GM21717 (cell line): Measurements from ENCODE around the gene D2HGDH.
"Not testable (repeated sequence)": the region's sequence is repeated elsewhere in the genome, so short reads cannot be mapped to it uniquely, and the experiment has no call there.

Experiments
- ATAC-seq: cut with Tn5 transposase; IDR thresholded peaks from one replicate; pipeline ENCODE4 v1.9.1; 2021; ENCODE audit warnings: mild to moderate bottlenecking, moderate library complexity; ENCODE audit not compliant: unreplicated experiment

D2HGDH gene

DNA sequence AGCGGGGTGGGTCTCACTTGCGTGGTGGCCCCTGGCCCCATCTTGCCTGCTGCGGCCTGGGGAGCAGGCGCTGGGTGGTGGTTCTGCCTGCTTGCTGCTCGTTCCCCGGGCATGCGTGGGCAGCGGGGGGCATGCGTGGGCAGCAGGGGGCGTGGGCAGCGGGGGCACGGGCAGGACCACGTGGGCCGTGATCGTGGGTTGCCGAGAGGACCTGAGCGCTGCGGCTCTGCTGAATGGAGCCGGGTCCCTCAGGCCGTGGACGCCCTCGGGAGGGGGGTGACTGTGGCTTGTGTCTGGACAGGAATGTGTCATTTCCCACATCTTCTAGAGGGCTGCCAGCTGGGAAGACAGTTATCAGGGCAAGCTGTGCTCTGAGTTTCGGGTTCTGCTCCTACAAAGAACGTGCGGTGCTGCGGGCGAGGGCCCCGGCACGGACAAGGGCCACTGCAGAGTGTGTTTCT lies 33.9 kb downstream of the D2HGDH start:
- ATAC-seq = no peak

GRCh38 chr2:241768850-241769249 lies 34.4 kb downstream of the D2HGDH start:
- ATAC-seq = no peak

DNA sequence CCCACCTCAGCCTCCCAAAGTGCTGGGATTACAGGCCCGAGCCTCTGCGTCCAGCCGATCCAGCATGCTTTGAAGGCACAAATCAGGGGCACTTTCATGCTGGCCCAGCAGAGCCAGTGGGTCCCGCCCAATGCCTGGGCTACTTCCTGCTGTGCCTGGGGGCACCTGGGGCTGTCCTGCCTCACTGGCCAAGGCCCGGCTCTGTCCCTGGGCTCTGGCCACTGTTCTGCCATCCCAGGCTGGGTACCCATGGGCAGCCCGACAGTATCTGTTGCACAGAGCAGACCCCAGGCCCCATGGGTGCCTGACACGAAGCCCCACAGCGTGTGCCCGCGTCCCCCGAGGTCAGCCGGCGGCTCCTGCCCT lies 35.4 kb downstream of the D2HGDH start:
- ATAC-seq = no peak

DNA sequence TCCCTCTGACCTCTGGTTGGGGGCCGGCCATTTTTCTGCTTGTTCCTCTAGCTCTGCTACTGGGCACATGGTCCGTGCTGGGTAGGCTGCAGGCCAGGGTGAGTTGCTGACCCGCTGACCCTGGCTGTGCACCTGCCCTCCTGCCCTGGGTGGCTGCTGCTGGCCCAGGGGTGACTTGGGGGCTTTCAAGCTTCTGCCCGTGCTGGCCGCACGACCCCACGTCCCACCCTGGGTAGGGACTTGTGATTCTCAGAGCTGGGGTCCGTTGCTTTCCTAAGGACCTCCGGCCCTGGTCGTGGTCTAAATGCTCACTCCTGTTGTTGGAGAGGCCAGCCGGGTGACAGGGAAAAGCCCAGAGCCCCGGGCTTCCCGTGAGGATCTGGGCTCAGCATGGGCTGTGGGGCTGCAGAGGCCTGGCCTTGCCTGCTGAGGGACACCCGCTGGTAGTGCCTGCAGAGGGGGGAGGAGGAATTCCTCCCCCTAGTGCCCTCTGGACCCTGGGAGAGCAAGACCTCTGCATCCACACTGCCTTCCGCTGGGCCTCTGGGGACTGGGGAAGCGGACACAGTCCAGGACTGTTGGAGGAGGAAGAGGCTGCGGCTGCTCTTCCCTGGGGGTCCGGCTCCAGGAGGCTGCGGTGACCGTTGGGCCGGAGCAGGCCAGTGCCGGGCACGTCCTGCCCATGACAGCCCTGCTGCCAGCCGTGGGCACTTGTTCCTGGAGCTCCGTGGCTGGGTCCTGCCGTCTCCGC lies 35.9 kb downstream of the D2HGDH start:
- ATAC-seq = no peak

- ATAC-seq = no peak
These were observed 36.5 kb downstream of the D2HGDH start for GRCh38 chr2:241770936-241771285.

- ATAC-seq = no peak
These were observed 37.0 kb downstream of the D2HGDH start for GRCh38 chr2:241771286-241772062.

GRCh38 chr2:241772063-241772499 lies 37.7 kb downstream of the D2HGDH start:
- ATAC-seq = no peak

DNA sequence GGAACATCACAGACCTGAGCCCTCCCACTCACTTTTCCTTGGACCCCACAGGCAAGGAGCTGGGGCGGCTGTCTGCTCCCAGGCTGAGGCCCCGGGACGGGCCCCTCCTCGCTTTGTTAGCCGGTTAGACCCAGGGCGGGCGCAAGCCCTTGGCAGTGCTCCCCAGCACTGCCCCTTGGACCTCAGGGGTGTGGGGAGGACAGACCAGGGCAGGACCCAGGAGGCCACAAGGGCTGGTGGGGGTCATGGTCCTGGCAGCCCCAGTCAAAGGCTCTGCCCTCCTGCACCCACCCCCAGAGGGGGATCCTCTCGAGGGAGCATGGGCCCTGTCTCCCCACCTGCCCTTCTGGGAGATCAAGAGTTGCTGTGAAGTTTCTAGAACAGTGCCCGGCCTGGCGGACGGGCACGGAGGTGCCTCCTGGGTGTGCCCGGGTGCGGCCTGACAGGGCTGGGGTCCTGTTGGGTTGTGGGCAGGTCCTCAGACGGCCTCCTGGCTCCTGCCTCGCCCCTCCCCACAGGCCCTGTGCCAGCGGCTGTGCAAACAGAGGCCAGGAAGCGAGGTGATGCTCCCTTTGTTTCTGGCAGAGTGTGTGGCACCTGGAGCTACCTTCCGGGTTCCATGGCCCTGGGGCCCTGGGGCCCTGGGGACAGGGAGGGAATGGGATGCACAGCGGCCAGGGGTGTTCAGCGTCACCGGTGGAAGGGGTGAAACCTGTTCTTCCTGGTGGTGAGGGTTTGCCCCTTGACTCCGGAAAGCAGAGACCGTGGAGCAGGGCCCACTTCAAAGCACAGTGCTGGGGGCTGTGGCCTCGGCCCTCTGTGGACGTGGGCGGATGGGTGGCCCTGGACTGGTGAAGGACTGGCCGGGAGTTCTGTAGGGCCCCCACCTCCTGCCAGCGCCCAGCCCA lies 39.3 kb downstream of the D2HGDH start:
- no peak for ATAC-seq

DNA sequence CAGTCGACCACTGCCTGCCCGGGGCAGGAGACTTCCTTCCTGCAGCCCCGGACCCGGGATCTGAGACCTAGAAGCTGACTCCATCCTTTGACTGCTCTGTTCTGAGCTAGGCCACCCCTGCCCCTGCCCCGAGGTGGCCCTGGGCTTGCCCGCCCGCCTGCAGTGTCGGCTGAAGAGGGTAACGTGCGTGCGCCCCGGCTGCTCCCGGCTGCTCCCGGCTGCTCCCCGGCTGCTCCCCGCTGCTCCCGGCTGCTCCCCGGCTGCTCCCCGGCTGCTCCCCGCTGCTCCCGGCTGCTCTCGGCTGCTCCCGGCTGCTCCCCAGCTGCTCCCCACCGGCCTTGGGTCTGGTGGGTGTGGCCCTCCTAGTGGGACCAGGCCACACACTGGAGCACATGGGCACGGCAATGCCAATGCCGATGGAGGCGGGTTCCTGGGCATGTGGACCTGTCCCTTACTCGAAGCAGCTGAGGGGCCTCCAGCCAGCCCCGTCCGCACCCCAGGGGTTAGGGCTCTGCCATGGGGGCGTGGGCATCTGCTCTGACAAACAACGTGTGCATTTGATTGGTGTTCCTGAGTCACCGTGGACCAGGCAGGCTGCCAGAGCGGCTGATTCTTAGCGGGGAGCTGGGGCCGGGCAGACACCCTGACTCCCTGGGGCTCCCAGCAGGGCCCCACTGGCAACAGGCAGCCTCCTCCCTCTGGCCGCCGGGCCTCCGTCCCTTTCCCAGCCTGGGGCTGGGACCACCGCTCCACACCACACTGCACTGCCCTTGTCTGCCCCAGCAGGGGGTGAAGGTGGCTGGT lies 40.2 kb downstream of the D2HGDH start:
- no peak for ATAC-seq

- ATAC-seq = no peak
These were observed 41.1 kb downstream of the D2HGDH start for GRCh38 chr2:241775223-241776177.

DNA sequence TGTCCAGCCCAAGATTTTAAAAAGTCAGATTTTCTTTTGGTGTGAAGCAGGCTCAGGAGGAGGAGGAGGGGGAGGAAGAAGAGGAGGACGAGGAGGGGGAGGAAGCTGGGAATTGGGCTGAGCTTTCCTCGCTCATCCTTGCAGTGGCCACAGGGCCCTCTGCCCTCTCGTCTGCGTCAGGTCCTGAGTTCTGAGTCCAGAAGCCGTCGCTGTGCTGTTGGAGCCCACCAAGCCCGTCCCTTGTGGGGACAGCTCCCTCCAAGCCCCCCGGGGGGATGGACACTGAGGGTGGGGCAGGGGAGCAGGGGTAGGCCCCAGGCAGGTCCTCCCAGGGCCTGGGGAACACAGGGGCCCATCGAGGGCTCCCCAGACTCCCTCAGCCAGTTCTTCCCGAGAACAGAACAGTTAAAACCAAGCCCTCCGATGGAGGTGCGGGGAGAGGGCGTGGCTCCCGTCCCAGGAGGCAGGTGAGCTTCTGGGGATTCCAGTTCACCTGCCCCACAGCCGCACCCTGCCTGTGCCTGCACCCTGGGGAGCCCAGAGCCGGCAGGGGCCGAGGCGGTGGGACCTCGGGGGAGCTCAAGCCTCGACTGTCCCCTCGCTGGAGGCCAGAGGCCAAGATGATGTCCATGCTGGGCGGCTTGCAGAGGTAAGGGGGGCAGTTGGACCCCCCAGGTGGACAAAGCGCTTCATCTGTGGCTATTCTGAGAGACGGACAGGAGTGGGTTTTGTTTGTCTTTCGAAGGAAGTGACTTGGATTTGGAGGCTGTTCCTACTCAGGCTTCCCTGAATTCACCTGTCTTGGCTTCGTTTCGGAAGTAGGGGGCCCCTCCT lies 42.1 kb downstream of the D2HGDH start, which contains the start of gene GAL3ST2:
Gene GAL3ST2 (plus strand): TSS at position 487 of the 834 bp plus-strand sequence. CDS start 134 bp downstream, at position 621.
- no peak for ATAC-seq

DNA sequence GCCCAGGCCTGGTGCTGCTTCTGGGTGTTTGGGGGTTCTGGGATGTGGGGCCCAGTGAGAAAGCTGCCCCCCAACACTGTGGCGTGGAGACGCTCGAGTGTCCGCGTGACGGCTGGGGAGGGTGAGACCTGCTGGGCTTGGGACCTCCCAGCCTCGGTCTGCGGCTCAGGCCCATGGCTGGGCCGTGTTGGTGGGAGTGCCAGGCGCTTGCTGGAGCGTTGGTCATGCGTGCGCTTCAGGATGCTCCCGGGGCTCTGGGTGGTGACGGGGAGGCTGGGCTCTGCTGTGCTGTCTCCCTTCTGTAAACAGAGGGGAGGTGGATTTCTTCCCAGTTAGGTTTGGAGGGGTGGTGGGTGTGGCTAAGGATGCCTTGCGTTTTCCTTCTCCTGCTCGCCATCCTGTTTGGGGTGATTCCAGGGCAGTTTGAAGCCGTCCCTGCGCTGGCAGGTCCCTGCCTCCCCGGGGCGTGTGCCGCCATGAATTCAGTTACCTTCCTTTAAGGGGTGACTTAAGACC lies 42.8 kb downstream of the D2HGDH start:
- ATAC-seq = no peak

- no peak for ATAC-seq
These were observed 43.5 kb downstream of the D2HGDH start for GRCh38 chr2:241777686-241778627.

DNA sequence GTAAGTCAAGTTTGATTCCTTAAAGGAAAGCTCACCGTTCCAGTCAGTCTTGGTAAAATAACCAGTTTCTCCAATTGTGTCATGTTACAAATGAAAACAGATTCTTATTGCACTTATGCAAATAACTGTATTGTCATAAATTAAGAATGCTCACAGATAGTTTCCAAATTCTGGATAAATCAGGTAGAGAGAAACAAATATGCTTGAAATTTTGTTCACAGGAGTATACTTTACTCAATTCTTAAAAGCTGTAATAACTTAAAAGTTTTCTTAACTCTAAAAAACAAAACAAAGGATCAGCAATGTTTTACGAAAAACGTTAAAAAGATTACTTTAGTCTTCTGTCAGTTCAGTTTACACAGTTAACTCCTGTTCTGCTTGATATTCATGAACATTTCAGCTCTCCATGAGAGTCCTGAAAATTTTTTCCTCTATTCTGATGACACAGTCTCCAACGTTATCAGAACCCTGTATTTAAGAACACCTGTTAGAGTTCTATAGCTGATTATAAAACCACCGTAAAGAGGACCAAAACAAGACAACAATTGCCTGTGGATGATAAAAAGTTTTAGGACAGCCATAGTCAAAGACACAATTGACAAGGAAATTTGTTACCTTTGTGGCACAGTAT lies 46.6 kb downstream of the D2HGDH start:
- no peak for ATAC-seq

DNA sequence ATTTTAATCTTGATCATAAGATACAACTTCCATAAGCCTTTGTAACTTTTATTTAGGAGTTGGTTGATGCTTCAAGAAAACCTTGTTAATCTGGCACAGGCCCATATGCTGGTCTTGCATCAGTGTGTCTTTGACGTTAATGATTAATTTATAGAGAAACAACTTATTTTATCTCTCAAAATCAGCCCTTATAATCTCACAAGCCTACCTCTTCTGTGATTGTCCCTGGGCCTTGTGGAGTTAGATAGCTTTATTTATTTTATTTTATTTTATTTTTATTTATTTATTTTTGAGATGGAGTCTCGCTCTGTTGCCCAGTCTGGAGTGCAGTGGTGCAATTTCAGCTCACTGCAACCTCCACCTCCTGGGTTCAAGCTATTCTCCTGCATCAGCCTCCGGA lies 47.6 kb downstream of the D2HGDH start:
- not testable (repeated sequence) for ATAC-seq

DNA sequence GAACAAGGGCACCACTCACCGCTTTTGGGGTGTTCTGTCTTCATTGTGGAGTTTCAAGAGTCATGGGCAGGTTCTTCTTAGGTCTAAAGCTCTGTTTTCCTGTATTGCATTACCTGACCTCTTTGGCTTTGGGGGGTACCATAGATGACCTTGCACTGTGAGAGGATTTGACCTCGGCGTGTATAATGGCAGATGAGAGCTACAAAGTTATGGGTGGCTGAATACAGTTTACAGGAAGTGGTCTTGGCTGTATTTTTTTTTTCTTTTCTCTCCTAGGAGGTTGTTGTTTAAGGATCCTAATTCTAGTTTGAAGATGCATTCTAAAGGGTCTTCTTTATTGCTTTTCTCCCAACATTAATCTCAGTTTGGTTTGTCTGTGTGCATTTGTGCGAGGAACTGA lies 53.7 kb downstream of the D2HGDH start:
- no peak for ATAC-seq

GRCh38 chr2:241788572-241788971 lies 54.1 kb downstream of the D2HGDH start:
- ATAC-seq = peak; percentile 55
